ENCODE measurements around the gene SRSF8.

SRSF8 gene

DNA sequence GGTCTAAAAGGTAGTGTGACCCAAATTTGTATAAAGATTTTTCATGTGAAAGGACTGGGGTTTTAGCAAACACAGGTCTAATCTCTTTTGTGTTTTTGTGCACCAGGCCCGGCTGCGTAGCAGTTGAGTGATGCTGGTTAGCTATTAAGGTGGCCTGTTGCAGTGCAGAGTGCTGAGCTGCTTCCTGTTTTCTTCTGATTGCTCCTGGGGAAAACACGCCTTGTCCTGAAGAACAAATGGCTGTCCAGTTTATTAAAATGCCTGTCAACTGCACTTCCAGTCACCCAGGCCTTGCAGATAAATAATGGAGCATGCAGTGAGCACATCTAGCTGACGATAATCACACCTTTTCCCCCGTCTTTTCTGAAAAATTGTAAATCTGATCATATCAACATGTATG is 1.8 kb downstream of the SRSF8 start:
- DNase-seq (ENCODE audit: low read depth) = no peak

DNA sequence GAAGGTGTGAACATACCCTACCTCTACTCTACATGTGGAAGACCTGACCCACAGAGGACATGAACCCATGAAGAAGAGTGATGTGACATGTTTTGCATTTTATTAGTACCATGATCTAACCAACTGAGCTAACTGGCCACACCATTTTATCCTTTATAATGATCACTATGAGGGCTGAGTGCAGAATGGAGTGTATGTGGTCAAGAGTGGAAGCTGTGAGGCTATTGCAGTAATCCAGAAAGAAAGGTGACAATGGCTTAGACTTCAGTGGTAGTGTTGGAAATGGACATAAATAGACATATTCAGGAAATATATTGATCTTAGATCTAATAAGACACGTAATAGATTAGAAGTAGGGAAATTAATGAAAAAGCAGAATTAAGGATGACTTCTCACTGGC is 3.8 kb downstream of the SRSF8 start:
- no peak for DNase-seq (ENCODE audit: low read depth)

DNA sequence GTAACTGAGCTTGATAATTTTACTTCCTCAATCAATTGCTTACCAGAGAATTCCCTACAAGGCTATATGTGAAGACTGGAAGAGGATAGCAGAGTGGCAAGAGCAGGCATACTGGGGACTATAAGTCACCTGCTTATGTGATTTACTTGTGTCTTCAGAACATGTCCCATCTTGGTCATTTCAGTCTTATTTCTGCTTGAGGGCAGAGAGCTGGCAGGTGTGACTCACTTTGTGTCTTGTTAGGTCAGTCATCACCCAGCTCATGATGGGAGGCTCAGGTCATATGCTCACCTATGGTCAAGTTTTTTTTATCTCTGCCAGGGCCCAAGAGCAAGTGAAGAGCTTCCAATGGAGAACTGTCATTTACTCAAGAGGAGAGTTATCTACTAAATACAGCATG is 6.2 kb downstream of the SRSF8 start:
- no peak for DNase-seq (ENCODE audit: low read depth)

DNA sequence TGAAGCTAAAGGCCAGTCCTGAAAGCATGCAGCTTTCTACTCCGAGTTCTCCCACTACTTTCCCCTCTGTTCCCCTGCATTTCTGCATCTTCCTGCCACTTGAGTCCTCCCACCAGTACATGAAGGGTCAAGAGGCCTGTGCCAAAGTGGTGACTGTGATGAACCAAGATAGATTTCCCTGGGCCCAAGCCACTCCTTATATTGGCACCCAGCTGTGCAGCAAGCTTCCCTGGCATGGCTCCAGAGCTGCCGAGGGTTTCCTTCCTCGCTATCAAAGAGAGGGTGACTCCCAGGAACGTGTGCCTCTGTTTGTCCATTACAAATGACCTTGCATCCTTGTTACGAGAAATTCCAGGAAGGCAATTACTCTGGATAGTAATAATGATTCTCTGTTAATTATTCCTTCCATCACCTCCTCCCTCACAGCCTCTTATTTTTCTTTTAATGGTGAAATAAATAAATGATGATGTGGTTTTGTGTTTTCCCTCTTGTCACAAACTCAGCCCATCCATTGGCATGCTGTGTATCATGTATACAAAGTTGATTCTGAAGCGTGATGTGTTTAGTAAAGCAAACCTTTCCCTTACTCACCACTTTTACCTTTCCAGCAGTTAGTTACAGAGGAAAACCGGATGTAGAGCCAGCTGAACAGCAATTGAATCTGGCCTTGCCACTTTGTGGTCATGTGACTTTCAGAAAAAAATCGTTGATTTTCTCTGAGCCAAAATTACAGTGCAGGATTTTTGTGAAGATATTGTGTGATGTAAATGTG is 8.3 kb downstream of the SRSF8 start:
- no peak for DNase-seq (ENCODE audit: low read depth)

DNA sequence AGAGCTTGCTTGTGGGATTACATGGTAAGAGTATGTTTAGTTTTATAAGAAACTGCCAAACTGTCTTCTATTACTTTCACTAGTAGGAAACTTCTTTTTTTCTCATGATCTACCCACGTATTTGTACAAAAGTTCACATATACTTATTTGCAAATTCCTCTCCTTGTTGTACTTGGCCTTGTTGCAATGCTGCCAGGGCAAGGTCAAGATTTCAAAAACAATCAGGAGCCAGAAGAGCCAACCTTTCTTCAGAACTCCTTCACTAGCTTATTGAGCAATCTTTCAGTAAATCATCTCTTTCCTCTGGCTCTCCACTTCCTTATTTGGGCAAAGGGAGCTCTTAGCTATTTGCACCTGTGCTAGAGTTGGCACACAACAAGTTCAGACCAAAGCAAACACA is 9.7 kb downstream of the SRSF8 start:
- DNase-seq (ENCODE audit: low read depth) = no peak

DNA sequence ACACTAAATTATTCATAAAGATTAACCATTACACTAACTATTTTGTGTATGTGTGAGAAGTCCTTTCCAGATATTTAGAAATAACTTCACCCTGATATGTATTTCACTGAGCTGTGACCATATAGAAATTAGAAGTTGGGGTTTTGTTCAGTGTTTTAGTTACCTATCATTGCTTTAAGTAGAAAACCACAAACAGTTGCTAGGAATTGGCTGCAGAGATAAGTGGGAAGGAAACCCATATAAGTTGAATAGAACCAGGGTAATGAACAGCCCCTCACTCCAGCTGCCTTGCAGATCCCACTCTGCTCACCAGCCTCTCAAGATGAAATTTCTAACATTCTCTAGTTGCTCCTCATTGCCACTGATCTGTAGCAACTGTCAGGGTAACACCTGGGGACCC is 10.3 kb downstream of the SRSF8 start:
- no peak for DNase-seq (ENCODE audit: low read depth)

DNA sequence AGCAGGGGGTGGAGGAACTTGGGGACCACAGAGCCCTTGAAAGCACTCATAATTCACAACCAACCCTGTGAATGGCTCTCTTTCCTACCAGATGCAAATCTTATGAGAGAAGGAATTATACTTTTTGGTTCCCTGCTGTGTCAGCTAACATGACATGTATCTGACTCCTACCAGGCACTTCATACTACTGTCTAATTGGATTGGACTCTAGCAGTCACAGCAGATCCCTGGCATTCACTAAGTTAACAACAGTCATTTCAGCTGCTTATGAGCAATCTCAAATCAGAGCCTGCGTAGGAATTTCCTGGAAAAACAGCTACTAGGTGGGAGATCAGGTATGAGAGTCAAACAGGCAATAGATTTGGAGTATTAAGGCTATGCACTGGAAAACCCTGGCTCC is 11.8 kb downstream of the SRSF8 start:
- DNase-seq (ENCODE audit: low read depth) = no peak

DNA sequence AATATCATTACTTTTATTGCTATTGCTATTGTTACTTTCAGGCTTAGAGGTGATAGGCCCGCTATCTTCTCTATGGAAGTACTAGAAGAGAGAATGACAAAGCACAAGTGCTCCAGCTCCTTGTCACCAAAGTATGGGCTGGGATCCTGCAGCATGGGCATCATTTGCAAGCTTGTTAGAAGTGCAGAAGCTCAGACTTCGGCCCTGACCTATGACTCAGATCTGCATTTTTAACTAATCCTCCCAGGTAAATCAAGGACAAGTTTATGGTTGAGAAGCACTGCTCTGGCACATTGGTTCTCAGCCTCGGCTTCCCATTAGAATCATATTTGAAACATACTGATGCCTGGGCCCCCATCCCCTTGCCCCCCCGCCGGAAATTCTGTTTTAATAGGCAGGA is 14.3 kb downstream of the SRSF8 start:
- DNase-seq (ENCODE audit: low read depth) = no peak

DNA sequence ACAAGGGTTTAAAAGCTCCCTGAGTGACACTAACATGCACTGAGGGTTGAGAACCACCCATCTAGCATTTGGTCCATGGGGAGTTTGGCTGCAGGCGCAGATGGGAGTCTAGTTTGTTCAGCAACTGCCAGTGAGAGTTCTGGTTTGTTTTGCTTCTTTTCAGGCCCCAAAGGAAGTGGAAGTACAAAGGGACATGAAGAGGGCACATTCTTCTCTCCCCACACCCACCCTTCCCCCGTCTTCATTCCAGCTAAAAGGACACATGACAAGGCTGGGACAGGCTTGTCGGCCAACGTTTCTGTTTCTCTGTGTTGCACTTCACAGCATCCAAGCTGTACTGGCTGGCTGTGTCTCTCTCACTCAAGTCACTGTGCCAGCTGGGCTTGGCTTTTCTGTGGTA is 14.7 kb downstream of the SRSF8 start:
- DNase-seq (ENCODE audit: low read depth) = no peak

DNA sequence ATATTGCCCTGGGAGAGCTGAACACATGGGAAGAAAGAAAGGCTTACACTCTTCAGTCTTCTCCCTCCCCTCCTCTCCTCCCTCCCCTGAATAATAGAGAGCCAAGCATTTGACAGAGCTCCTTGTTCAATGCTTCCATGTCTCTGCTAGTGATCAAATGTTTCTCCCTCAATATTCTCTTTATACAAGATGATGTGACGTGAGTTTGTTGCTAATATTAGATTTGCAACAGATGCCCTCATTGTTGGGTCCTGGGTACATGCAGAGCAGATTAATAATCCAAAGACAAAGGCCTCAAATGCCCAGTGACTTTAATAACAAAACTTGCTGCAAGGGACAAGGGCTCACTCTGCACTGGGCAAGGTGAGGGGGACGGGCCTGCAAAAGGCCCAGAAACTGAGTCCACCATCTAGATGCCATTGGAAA is 15.9 kb downstream of the SRSF8 start:
- DNase-seq (ENCODE audit: low read depth) = no peak

DNA sequence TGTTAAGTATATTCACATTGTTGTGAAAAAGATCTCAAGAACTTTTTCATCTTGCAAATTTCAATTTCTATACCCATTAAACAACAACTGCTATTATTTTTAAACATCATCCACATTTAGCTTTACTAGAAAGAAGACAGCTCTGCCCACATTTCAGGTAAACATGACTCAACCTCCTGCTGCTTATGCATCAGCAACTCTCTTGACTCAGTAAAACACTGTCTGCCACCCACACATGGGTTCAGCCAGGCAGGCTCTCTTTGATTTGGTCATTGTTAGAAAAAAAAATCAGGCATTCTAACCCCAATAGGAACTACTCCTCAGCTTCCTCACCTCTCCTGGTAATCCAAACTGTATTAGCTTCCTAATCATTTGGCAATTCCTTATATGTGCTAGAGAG is 17.8 kb downstream of the SRSF8 start:
- DNase-seq (ENCODE audit: low read depth) = no peak

DNA sequence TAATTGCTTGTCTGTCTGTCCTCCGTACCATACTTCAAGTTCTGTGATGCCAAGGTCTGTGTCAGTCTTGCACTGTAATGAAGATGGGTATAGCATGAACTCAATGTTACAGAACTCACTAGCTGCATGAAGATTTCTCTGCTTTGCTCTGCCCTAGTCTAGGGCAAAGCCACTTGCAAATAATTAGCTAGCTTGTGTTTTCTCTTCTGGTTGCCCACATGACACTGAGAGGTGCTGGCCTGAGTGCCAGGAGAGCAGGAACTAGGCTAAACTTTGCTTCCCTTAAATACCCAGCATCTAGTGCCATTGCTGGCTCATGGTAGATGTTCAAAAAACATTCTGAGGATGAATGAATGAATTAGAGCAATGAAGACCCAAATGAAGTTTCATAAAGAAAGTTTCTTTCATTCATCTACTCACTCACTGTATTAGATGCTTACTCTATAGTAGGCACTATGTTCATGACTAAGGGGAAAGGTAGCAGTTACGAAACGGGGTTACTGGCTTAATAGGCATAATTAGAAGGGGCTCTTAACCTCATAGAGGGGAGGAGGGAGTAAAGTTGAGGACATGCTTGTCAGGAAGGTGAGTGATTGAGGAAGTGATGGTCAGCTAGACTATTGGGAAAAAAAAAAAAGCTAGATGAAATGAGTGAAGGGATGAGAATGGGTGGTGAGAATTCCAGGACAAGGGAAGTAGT is 18.5 kb downstream of the SRSF8 start:
- DNase-seq (ENCODE audit: low read depth) = no peak

DNA sequence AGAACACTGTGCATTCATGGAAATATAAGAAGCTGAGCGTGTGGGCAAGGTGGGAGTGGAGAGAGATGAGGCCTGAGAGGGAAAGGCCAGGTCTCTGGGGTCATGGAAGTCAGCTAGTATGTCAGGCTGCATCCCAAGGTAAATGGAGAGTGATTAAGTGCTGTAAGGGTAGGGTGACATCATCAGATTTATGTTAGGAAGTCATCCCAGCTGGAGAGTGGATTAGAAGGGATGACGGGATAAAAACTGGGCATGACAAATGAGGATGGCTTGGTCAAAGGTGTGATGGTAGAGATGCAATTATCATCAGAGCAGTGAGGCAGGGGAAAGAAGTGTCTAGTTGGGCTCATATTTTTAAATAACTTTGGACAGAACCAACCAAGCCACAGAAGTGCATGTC is 19.4 kb downstream of the SRSF8 start:
- DNase-seq (ENCODE audit: low read depth) = no peak

DNA sequence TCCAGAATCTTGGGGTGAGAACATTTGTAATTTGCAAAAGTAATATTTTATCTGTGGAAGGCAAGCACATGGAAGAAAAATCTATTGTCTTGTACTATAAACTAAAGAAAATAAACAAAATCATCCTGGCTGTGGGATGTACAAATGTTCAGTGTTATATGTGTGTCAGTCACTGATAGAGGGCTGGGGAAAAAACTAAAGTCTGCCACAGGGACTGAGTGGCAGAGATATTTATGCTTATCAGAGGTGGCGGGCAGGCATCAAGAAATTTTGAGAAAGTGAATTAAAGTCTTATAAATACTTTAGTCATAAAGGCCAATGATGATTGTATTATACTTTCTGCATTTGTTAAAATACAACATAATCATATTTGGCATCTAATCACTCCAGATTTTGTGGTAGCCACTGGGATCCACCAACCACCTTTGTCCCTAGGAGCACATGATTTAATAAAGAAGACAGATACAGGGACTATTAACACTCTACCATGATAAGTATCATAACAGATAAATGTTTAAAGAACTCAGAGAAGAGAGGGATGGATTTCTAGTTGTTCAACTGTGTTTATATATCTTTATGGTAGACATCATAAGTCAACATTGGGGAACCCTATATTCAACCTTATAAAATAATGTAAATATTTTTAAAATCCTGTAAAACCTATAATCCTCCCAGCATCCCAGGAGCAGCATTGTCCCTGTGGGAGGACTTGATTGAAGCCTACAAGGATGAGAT is 20.3 kb downstream of the SRSF8 start:
- DNase-seq (ENCODE audit: low read depth) = no peak

DNA sequence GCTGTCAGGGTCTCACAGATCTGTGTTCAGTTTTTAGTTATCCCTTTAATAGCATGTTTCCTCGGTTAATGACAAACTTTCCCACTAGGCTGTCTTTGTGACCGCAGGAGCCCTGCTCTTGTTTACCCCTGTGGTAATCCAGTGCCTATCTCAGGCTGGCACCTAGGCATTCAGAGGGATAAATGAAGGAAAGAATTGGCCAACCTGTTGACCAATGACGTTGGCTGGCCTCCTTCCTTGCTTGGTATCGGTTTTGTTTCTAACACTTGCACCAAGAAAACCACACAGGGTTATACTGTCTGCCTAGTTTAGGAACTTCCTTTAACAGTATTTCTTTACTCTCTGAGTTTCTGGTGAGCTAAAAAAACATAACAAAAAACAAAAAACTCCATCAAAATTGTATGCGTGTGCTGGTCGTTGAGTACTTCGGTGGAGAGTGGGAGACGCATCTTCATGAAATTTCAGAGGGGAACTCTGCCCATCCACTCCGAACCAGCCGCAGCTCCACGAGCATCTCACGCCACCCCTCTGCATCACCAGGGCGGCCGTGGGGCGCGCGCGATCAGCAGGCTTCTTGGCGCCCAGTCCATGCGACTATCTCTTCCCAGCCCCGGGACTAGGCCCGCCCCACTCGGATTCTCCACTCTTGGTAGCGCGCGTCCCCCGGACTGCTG is 22.4 kb downstream of the SRSF8 start:
- DNase-seq (ENCODE audit: low read depth) = no peak

DNA sequence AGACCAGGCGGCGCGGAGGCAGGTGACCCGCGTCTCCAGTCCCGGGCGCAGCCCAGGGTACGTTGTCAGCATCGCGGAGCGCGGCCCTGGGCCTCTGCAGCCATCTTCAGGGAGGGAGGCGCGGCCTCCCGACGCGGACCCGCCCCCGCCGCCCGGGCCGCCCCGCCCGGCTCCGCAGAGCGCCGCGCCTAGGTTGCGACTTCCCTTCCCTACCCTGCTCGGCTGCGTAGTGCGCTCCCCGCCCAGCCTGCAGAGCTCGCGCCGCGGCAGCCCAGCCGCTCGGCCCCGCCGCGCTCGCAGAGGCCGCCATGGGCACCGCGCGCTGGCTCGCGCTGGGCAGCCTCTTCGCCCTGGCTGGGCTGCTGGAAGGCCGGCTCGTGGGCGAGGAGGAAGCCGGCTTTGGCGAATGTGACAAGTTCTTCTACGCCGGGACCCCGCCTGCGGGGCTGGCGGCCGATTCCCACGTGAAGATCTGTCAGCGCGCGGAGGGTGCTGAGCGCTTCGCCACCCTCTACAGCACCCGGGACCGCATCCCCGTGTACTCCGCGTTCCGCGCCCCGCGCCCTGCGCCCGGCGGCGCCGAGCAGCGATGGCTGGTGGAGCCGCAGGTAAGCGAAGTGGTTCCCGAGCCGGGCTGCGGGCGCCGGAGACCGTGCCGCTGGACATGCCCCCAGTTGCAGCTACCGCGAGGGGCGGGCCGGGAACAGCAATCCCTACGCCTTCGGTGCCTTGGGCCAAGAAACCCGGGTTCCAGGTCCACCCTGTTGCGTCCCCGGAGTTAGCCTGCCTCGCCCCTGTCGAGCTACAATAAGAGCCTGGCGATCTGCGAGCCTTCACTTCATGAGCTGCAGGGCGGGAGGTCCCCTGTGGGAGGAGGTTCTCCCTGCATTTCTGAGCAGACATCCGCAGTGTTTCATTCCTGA is 23.2 kb downstream of the SRSF8 start, which contains the start of gene ENDOD1:
Gene ENDOD1, plus strand, starts transcription at position 227 of the 923 bp plus-strand sequence. Its CDS starts 82 bp downstream, at position 309.
- DNase-seq (ENCODE audit: low read depth) = no peak

DNA sequence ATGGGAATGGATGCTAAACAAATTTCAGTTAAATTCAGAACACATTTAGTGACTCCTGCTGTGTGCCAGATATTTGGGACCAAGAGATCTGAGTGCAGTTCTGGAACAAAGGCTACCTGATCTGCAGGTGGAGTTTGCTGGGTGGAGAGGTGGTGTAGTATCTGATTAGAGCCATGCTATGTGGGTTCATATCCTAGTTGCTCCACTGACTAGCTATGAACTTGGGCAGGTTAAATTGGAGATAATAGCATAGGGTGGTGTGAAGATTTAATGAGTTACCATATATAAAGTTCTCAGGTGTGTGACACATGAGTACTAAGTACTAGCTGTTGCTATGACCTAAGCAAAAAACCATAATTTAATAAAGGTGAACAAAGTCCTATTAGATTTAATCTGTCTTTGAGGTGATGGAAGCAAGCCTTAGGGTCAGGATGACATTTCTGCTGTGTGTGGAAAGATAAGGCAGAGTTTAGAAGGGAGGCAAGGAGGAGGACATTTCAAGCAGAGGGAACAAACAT is 25.0 kb downstream of the SRSF8 start:
- no peak for DNase-seq (ENCODE audit: low read depth)

DNA sequence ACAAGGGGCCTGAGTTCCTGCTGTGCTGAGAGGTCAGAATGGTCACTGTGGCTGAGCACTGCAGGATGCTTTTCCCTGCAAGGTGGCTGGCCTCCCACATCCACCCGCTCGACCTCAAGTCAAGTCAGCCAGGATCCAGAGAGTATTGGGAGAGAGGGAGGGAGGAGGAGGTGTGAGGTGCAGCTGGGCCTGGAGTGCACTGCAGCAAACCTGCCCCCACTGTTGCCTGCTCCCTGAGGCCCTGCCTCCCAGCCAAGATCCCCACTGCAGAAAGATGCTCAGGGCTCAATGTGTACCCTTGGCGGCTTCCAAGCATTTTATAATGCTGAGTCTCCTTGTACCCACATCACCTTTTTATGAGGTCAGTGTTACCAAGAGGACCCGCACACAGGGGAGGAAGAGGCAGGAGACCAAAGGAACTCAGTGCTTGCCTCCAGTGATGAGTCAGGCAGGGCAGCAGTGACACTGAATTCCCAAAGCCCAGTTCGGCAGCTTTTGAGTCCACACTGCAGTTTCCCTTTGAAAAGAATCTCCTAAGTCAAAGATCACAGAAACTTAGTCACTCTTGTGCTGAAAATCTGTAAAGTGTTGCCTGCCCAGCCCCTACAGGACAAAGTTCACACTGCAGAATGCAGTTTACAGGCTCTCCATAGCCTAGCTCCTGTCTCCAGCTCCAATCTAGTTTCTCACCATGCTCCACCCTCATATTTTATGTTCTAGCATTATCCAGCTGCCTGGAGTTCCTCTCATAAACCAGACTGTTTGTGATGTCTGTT is 26.0 kb downstream of the SRSF8 start:
- no peak for DNase-seq (ENCODE audit: low read depth)

DNA sequence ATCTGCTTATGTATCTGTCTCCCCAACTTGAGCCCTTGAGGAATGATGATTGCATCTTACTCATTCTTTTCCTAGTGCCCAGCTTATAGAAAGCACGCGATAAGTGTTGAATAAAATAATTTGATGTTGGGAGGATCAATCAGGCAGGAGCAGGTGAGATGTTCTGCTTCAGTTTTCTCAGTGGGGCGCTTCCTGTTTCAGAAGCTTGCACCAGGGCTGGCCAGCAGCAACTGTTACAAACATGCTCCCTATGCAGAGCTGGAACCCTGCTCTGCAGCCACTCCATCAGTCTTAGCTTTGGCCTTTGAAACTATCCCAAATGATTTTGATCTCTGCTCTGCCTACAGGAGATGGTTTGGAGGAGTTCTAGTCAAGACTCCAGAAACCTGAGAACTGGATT is 26.8 kb downstream of the SRSF8 start:
- DNase-seq (ENCODE audit: low read depth) = no peak

DNA sequence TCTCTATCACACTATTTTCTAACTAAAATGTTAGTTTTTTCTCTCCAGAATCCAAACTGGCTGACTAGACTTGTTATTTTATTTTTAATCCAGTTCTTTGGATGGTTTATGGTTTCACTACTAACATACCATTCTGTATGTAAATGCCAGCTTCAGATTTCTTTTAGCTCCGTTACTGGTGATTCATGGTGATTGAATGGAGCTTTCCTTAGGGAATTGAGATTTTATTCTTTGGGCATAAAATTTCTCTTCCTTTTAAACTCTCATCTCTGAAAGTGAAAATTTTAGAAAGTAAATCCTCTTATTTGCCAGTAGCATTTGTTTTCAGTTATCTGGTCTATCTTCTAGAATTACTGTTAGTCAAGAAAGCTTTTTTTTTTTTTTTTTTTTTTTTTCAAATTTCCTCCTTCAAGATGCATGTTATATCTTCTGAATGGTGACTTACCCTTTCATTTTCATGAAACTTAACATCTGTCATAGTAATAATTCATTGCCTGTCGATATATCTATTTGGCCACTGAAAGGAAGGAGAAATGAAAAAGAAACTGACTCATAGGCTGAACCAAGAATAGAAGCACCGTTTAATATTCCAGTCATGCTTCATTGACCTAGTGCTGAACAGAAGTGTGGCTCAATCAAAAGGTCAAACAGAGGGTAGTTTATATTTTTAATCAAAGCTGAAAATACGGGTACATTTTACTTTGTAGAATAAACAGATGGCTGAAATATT is 29.3 kb downstream of the SRSF8 start:
- DNase-seq (ENCODE audit: low read depth) = no peak

All from CMK (cell line).